K562 (cell line): ENCODE data around the gene FOXRED2. TPM values are rescaled to one million over a fixed set of nuclear protein-coding genes. Genes with fewer than 3 reads are reported as not detected.

Source experiments
- ASH1L ChIP-seq: fragments of 450-650 bp; IDR thresholded peaks from 2 replicates; pipeline ENCODE4 v1.6.1; 2018; ENCODE audit warnings: borderline replicate concordance, mild to moderate bottlenecking, low read depth; ENCODE audit not compliant: partially characterized antibody
- ATF4 ChIP-seq: fragments of 450-650 bp; formaldehyde crosslinking; IDR thresholded peaks from 2 replicates; pipeline ENCODE4 v1.4.0; 2022; ENCODE audit warnings: mild to moderate bottlenecking, moderate library complexity
- BRF2 ChIP-seq: IDR thresholded peaks from 3 replicates; pipeline ENCODE4 v1.6.1; 2011; ENCODE audit warnings: borderline replicate concordance, mild to moderate bottlenecking; ENCODE audit not compliant: insufficient read length, insufficient read depth
- CHD4 ChIP-seq: fragments of 200-600 bp; sonication (generic); IDR thresholded peaks from 3 replicates; pipeline ENCODE4 v1.6.1; 2012; ENCODE audit warnings: low read depth, mild to moderate bottlenecking, mixed read lengths, low read length, inconsistent platforms; ENCODE audit not compliant: insufficient read depth, insufficient replicate concordance, poor library complexity, severe bottlenecking
- DMBX1 ChIP-seq: fragments of 250-450 bp; sonication (Bioruptor Pico); IDR thresholded peaks from 2 replicates; pipeline ENCODE4 v1.8.0; 2022; ENCODE audit warnings: inconsistent platforms, mild to moderate bottlenecking, moderate library complexity, borderline replicate concordance
- EP400 ChIP-seq: fragments of 450-650 bp; IDR thresholded peaks from 2 replicates; pipeline ENCODE4 v1.6.1; 2017; ENCODE audit warnings: antibody characterized with exemption, mild to moderate bottlenecking, moderate library complexity
- ETV5 ChIP-seq: sonication (generic); formaldehyde crosslinking; IDR thresholded peaks from 2 replicates; pipeline ENCODE4 v1.4.0; 2020; ENCODE audit warnings: low read depth, mild to moderate bottlenecking, missing genetic modification reagents
- HDAC6 ChIP-seq: IDR thresholded peaks from 2 replicates; pipeline ENCODE4 v1.6.1; 2012; ENCODE audit warnings: low read depth, mild to moderate bottlenecking, control low read depth, inconsistent platforms, low read length, moderate library complexity
- NFATC3 ChIP-seq: fragments of 450-650 bp; IDR thresholded peaks from 2 replicates; pipeline ENCODE4 v1.6.1; 2017; ENCODE audit warnings: mild to moderate bottlenecking
- NRF1 ChIP-seq, 2 experiments: fragments of 450-650 bp; IDR thresholded peaks in 1 of 2; conservative IDR thresholded peaks in 1 of 2; 2 replicates each; pipeline ENCODE4 v1.6.1; 2014; ENCODE audit warnings: mild to moderate bottlenecking in 2 of 2
- SAFB ChIP-seq: fragments of 200-400 bp; formaldehyde crosslinking; IDR thresholded peaks from 2 replicates; pipeline ENCODE4 v1.6.1; 2017; ENCODE audit warnings: low read depth, low read length, borderline replicate concordance
- TFAM ChIP-seq: fragments of 250-450 bp; sonication (Bioruptor Pico); conservative IDR thresholded peaks from 2 replicates; pipeline ENCODE4 v1.5.0; 2021; ENCODE audit warnings: mild to moderate bottlenecking, moderate library complexity
- VEZF1 ChIP-seq: fragments of 200-800 bp; sonication (Bioruptor generic); IDR thresholded peaks from 2 replicates; pipeline ENCODE4 v1.6.1; 2017; ENCODE audit warnings: missing genetic modification characterization, missing compliant biosample characterization
- ZNF224 ChIP-seq: sonication (generic); formaldehyde crosslinking; IDR thresholded peaks from 2 replicates; pipeline ENCODE4 v1.8.0; 2022; ENCODE audit warnings: mild to moderate bottlenecking, missing genetic modification reagents
- ZNF318 ChIP-seq, 2 experiments: fragments of 450-650 bp; IDR thresholded peaks; 2 replicates each; pipeline ENCODE4 v1.6.1; 2016; ENCODE audit warnings: mild to moderate bottlenecking in 2 of 2, borderline replicate concordance in 1 of 2, low read depth in 1 of 2, moderate library complexity in 1 of 2
- polyA plus RNA-seq, 8 experiments: library from polyadenylated mRNA; depleted of rRNA in 4 of 8; stranded (reverse) in 5 of 8; unstranded in 3 of 8; fragments of >200 nt; fragmentation: Nextera tagmentation in 2 of 8; fragmentation: Illumina TruSeq in 1 of 8; extraction: Ambion mirVana in 2 of 8; extraction: Trizol in 1 of 8; gene quantifications; 2 replicates each; pipeline versions ENCODE4 v1.2.1 to v1.2.3, GENCODE V29; 2011 to 2014; ENCODE audit warnings: inconsistent platforms in 1 of 8, missing spikeins in 1 of 8
- total RNA-seq, 7 experiments: library from RNA; depleted of rRNA in 6 of 7; stranded (reverse); fragments of >200 nt in 6 of 7; fragmentation: Illumina TruSeq in 2 of 7; extraction: Trizol in 2 of 7; gene quantifications; 2 replicates each; pipeline versions ENCODE4 v1.2.1 to v1.2.3, GENCODE V29; 2011 to 2021; ENCODE audit warnings: low replicate concordance in 1 of 7

Gene FOXRED2
- total and polyA plus RNA-seq, 9 of the 15 experiments (the other 6 are each of a cell fraction or from before 2014, with no cell fraction given) = 2.8 to 48.4 (median 7.8) TPM

GRCh38 chr22:36478966-36479365, 27.9 kb downstream of the FOXRED2 start (continued):
- TF ChIP-seq ZNF224 = no peak
- TF ChIP-seq VEZF1 = peak; percentile 35; the same call in 1 of the 2 replicates
- no peak for TF ChIP-seq ATF4 (CRISPR knock-in tag)
- TF ChIP-seq EP400 = no peak
- TF ChIP-seq ETV5 (CRISPR knock-in tag) = no peak
- TF ChIP-seq NRF1 (conservative IDR thresholded peaks at IDR 0.05 in 1 of 2, IDR thresholded peaks at IDR 0.05 in 1 of 2) = no peak
- TF ChIP-seq HDAC6 = no peak
- TF ChIP-seq SAFB = no peak
- TF ChIP-seq ZNF318 (IDR thresholded peaks at IDR 0.05; ENCODE audit: borderline replicate concordance in 1 of 2, low read depth in 1 of 2) = no peak
- no peak for TF ChIP-seq CHD4
- no peak for TF ChIP-seq TFAM (CRISPR knock-in tag)
- TF ChIP-seq BRF2 = no peak
- no peak for TF ChIP-seq ASH1L
- 0 out of 2 replicates have a peak, but pooled peaks have one; percentile 29 for TF ChIP-seq DMBX1 (CRISPR knock-in tag)
- no peak for TF ChIP-seq NFATC3
